Right atrium auricular region (tissue), 2 donors: ENCODE results near the gene HIP1R. TPM values are rescaled to one million over a fixed set of nuclear protein-coding genes. Genes with fewer than 3 reads are reported as not detected.

Source experiments
- DNase-seq: peaks from one replicate; pipeline ENCODE4 v3.0.0-alpha.2; 2019; ENCODE audit warnings: low spot score
- H3K27ac ChIP-seq, 2 donors: fragments of 200-600 bp; sonication (generic); 1 replicate in 1 of 2; 2 replicates in 1 of 2; pipeline ENCODE4 v1.5.1; 2016 to 2019
- H3K27me3 ChIP-seq, 2 donors: fragments of 200-600 bp; sonication (generic); one replicate each; pipeline versions ENCODE4 v1.5.1 to v1.6.0; 2017 to 2019
- H3K36me3 ChIP-seq: fragments of 200-600 bp; sonication (generic); one replicate; pipeline ENCODE4 v1.5.1; 2016
- H3K4me1 ChIP-seq, 2 donors: fragments of 200-600 bp; sonication (generic); one replicate each; pipeline versions ENCODE4 v1.5.1 to v1.6.0; 2017 to 2019
- H3K4me3 ChIP-seq, 2 donors: fragments of 200-600 bp; sonication (generic); 1 replicate in 1 of 2; 2 replicates in 1 of 2; pipeline ENCODE4 v1.5.1; 2017 to 2019; ENCODE audit warnings: mild to moderate bottlenecking in 1 of 2, moderate library complexity in 1 of 2
- H3K9me3 ChIP-seq, 2 donors: fragments of 200-600 bp; sonication (generic); one replicate each; pipeline ENCODE4 v1.5.1; 2019
- total RNA-seq, 2 donors: library from RNA; depleted of rRNA; stranded (reverse); fragments of >200 nt; gene quantifications; one replicate each; pipeline ENCODE4 v1.1.0, GENCODE V29; 2016
- TF ChIP-seq, protein P1 (sequence below), 2 donors: fragments of 200-600 bp; sonication (generic); IDR thresholded peaks; one replicate each; pipeline ENCODE4 v1.5.1; 2019; ENCODE audit warnings: antibody characterized with exemption in 2 of 2

Gene HIP1R
- total RNA-seq, 2 donors from 2014 or later, result 32.4 to 43.8 TPM

DNA sequence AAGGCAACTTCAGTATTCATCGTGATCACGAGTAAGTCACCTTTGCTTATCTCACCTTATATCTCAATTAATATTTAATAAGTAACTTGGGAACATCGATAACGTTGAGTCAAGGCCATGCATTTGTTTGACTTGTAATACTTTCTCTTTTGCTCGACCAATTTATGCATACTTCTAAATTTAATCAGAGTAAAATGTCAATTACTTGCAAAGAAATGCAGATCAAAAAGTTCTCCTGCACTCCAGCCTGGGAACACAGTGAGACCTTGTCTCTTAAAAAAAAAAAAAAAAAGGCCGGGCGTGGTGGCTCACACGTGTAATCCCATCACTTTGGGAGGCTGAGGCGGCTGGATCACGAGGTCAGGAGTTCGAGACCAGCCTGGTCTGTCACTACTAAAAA is 11.8 kb upstream of the HIP1R start:
- no peaks in the 10 kb centered on the region for H3K4me1 ChIP-seq
- no peak for DNase-seq
- no peak overlapping the region for H3K4me3 ChIP-seq
- no peak overlapping the region for H3K27ac ChIP-seq
- no peaks in the 10 kb centered on the region for H3K9me3 ChIP-seq
- H3K36me3 ChIP-seq, result no peaks in the 10 kb centered on the region
- TF ChIP-seq, protein P1, sequence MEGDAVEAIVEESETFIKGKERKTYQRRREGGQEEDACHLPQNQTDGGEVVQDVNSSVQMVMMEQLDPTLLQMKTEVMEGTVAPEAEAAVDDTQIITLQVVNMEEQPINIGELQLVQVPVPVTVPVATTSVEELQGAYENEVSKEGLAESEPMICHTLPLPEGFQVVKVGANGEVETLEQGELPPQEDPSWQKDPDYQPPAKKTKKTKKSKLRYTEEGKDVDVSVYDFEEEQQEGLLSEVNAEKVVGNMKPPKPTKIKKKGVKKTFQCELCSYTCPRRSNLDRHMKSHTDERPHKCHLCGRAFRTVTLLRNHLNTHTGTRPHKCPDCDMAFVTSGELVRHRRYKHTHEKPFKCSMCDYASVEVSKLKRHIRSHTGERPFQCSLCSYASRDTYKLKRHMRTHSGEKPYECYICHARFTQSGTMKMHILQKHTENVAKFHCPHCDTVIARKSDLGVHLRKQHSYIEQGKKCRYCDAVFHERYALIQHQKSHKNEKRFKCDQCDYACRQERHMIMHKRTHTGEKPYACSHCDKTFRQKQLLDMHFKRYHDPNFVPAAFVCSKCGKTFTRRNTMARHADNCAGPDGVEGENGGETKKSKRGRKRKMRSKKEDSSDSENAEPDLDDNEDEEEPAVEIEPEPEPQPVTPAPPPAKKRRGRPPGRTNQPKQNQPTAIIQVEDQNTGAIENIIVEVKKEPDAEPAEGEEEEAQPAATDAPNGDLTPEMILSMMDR (IDR thresholded peaks at IDR 0.05), result no peak
- no peaks in the 10 kb centered on the region for H3K27me3 ChIP-seq

DNA sequence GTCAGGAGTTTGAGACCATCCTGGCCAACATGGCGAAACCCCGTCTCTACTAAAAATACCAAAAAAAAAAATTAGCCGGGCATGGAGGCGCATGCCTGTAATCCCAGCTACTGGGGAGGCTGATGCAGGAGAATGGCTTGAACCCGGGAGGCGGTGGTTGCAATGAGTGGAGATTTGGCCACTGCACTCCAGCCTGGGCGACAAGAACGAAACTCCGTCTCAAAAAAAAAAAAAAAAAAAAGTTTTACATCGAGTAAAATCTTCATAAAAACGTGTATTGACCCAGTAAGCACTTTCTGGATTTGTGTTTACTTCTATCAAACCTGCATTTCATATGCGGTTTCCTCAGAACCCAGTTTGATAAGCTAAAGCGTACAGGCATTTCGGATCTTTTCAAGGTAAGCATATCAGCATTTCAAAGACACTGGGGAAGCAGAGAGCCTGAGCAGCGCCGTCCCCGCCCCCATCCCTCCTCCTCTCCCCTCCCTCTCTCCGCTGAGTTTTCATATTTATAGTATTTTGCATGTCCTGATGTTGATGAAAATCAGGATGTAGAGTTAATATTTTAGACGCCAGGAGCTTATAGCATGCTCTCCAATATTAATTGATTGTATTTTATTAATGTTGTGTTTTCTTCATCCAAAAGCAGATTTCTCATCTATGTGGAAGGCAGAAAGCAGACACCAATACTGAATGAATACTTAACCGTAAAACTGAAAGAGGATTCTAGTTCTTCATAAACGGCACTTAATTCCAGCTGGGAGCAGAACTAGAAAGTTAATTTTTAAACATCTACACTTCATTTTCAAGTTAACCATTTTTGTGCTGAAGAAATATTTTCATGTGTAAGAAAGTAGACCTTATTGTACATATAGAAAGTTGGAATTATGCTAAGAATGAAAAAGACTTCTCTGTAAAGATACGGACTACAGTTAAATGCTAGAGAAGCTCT is 9.2 kb upstream of the HIP1R start:
- Histone ChIP-seq H3K27ac (no peak overlapping the region), H3K27me3 (no peaks in the 10 kb centered on the region), H3K4me3 (peak overlapping the region; percentile 22 to 39), H3K36me3 (no peaks in the 10 kb centered on the region), H3K4me1 (no peaks in the 10 kb centered on the region), H3K9me3 (no peaks in the 10 kb centered on the region)
- TF ChIP-seq, protein P1 (IDR thresholded peaks at IDR 0.05), result no peak
- no peak for DNase-seq

DNA sequence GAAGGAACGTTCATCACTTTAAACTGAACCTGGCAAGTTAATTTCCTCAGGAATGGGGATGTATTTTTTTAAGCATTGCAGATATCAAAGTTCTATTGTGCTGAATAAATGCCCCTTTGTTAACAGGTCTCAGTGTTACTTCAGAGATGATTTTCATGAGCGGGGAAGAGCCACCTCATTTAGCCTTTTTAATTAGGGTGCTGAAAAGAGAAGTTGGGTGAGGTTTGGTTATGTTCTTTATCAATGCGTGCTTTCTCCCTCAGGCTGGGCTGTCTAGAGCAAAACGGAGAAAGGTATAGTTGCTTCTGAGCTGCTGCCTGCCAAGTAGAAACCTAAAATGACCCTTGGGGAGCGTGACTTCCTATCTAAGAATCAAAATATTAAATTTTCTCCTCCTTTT is 8.0 kb upstream of the HIP1R start:
- TF ChIP-seq, protein P1 (IDR thresholded peaks at IDR 0.05), result no peak
- no peak for DNase-seq
- Histone ChIP-seq H3K36me3 (no peaks in the 10 kb centered on the region), H3K9me3 (no peaks in the 10 kb centered on the region), H3K27ac (no peak overlapping the region), H3K4me3 (no peak overlapping the region), H3K4me1 (no peaks in the 10 kb centered on the region), H3K27me3 (no peaks in the 10 kb centered on the region)

DNA sequence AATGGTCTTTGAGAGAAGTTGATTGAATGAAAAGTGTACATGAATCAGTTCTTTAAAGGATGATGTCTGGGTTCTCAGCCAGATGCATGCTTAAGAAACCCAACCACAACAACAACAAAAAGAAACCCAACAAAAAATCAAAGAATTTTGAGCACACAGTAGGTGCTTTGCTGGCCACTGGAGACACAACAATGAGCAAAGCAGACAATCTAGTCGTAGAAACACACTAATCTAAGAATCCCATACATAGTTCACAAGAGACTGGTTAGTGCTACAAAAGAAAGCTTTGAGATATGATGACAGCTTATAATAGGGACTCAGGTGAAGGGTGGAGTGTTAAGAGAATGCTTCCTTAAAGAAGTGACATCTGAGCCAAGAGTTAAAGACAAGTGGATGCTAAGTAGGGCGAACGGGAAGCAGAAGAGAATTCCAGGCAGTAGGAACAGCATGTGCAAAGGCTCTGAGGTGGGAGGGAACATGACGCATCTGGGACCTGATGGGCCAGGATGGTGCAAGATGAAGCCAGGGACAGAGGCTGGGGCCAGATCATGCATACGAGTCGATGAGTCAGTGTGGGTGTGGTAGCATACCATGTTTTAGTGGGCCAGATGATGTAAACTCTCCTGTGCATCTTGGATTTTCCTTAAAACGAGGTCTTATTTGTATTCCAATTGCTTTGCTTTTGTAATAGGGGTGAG is 4.6 kb upstream of the HIP1R start:
- TF ChIP-seq, protein P1 (IDR thresholded peaks at IDR 0.05), result no peak
- Histone ChIP-seq H3K36me3 (no peaks in the 10 kb centered on the region), H3K27ac (no peak overlapping the region), H3K9me3 (no peaks in the 10 kb centered on the region), H3K4me1 (peaks cover 0 to 8% of the 10 kb centered on the region in 2 donors), H3K27me3 (no peaks in the 10 kb centered on the region), H3K4me3 (no peak overlapping the region)
- no peak for DNase-seq

DNA sequence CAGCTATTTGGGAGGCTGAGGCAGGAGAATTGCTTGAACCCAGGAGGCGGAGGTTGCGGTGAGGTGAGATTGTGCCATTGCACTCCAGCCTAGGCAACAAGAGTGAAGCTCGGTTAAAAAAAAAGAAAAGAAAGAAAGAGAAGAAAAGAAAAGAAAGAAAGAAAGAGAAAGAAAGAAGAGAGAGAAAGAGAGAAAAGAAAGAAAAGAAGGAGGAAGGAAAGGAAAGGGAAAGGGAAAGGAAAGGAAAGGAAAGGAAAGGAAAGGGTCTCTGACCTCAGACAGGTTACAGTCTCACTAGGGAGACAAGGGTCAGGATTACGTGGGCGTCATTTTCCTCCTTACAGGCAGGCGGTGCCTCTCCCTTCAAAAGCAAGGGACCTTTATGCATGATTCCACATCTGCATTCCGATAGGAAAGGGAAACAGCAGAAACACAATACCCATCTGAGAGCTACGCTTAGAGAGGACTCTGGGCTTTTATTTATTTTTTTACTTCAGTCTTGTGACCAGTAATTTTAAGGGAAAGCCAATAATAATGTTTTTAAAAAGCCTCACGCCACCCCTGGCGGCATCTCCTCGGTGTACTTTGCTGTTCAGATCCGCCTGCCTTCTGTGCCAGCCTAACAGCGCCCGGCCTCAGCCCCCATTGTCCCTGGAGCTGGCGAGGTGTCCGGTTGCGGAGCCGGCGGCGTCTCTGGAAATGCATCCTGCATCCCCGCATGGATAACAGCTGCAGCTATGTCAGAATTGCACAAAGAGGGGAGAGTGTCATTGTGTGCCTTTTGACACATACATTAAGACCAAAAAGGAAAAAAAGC is 945 bp upstream of the HIP1R start:
- TF ChIP-seq, protein P1 (IDR thresholded peaks at IDR 0.05), result peak in 1 of 2 donors; percentile 34
- no peaks in the 10 kb centered on the region for H3K36me3 ChIP-seq
- peak overlapping the region; percentile 66 to 94 for H3K27ac ChIP-seq
- H3K9me3 ChIP-seq, result no peaks in the 10 kb centered on the region
- peak overlapping the region; percentile 55 to 73 for H3K4me3 ChIP-seq
- no peaks in the 10 kb centered on the region for H3K27me3 ChIP-seq
- H3K4me1 ChIP-seq, result peaks cover 0 to 32% of the 10 kb centered on the region in 2 donors
- no peak for DNase-seq
